ENCODE results near the gene TGFB1I1. TPM values are rescaled to one million over a fixed set of nuclear protein-coding genes. Genes with fewer than 3 reads are reported as not detected.
"Not testable (repeated sequence)": the region's sequence is repeated elsewhere in the genome, so short reads cannot be mapped to it uniquely, and the experiment has no call there.

TGFB1I1 gene
- total RNA-seq, 1 donor: 1.4 TPM

DNA sequence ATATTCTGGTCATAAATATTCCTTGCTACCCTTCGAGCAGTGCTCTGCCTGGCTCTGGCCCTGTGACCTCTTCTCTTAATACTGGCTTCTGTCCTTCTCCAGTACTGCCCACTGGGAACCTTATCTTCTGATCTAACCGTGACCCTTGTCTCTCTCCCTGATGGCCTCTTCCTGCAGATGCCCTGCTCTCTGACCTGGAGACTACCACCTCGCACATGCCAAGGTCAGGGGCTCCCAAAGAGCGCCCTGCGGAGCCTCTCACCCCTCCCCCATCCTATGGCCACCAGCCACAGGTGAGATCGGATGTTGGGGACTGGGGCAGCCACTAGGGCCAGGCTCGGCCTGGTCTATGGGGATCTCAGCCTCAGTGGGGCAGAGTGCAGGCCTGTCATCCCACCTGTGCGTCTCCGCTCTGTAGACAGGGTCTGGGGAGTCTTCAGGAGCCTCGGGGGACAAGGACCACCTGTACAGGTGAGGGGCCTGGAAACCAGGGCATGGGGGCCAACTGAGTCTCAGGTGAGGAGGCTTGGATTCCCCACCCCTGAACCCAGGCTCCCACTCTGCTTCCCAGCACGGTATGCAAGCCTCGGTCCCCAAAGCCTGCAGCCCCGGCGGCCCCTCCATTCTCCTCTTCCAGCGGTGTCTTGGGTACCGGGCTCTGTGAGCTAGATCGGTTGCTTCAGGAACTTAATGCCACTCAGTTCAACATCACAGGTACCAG lies 1.5 kb downstream of the TGFB1I1 start:
- H3K4me1 ChIP-seq (ENCODE audit: insufficient read depth, low read length): peaks cover 31% of the 10 kb centered on the region
- no peak overlapping the region for H3K4me3 ChIP-seq (ENCODE audit: low read length)
- peaks cover 10% of the 10 kb centered on the region for H3K27me3 ChIP-seq (ENCODE audit: insufficient read depth, low read length)
- no peaks in the 10 kb centered on the region for H3K9me3 ChIP-seq (ENCODE audit: low read depth, low read length)

DNA sequence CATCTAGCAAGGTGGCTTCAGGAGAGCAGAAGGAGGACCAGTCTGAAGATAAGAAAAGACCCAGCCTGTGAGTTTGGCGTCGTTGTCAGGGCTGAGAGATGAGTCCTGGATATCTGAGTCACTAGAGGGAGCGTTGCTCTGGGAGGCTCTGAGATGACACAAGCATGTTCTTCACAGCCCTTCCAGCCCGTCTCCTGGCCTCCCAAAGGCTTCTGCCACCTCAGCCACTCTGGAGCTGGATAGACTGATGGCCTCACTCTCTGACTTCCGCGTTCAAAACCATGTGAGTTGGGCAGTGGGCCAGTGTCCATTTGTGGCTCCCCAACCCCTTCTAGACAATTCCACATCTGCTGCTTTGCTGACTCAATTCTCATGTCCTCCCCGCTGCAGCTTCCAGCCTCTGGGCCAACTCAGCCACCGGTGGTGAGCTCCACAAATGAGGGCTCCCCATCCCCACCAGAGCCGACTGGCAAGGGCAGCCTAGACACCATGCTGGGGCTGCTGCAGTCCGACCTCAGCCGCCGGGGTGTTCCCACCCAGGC lies 2.3 kb downstream of the TGFB1I1 start:
- H3K4me3 ChIP-seq (ENCODE audit: low read length): no peak overlapping the region
- peaks cover 10% of the 10 kb centered on the region for H3K27me3 ChIP-seq (ENCODE audit: insufficient read depth, low read length)
- no peaks in the 10 kb centered on the region for H3K9me3 ChIP-seq (ENCODE audit: low read depth, low read length)
- H3K4me1 ChIP-seq (ENCODE audit: insufficient read depth, low read length): peaks cover 31% of the 10 kb centered on the region

DNA sequence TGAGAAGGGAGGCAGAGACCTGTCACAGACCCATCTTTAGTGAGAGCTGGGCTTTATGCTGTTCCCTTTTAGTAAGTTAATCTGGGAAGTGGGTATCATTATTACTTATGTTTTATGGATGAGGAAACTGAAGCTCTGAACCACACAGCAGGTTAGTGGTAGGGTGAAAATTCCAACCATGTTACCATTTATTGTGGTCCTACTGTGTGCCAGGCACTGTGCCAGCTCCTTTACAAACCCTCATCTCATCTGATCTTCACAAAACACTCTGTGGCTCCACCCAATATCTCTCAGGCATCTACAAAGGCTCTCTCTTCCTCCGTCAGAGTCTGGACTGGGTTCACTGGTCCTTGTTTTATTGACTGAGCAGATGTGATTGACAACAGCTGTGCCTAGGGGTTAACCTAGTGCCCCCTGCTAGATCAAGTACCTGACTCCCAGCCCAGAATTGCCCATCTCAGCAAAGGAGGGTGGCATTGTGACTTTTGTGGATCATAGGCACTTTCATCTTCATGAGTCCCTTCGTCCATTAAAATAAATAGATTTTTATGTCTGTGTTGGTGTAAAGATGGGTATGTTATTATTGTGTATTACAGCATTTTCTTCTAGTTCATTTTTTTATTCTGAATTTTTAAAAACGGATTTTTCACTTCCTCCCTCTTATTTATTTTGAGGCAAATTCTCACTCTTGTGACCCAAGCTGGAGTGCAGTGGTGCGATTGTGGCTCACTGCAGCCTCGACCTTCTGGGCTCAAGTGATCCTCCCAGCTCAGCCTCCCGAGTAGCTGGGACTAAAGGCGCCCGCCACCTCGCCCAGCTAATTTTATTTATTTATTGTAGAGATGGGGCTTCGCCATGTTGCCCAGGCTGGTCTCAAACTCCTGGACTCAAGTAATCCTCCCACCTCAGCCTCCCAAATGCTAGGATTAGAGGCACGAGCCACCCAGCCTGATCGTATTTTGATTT lies 3.1 kb downstream of the TGFB1I1 start:
- peaks cover 31% of the 10 kb centered on the region for H3K4me1 ChIP-seq (ENCODE audit: insufficient read depth, low read length)
- H3K27me3 ChIP-seq (ENCODE audit: insufficient read depth, low read length): peaks cover 10% of the 10 kb centered on the region
- H3K4me3 ChIP-seq (ENCODE audit: low read length): no peak overlapping the region
- no peaks in the 10 kb centered on the region for H3K9me3 ChIP-seq (ENCODE audit: low read depth, low read length)

DNA sequence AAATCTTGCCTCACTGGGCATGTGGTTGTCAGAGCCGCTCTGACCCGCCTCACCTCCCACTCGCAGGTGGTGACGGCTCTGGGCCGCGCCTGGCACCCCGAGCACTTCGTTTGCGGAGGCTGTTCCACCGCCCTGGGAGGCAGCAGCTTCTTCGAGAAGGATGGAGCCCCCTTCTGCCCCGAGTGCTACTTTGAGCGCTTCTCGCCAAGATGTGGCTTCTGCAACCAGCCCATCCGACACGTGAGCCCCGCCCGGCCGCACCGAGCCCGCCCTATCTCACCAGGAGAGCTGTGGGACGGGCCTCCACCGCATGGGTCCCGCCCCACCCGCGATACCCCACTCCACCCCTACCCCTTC lies 4.0 kb downstream of the TGFB1I1 start:
- Histone ChIP-seq H3K9me3 (ENCODE audit: low read depth, low read length) (no peaks in the 10 kb centered on the region), H3K4me1 (ENCODE audit: insufficient read depth, low read length) (peaks cover 31% of the 10 kb centered on the region), H3K4me3 (ENCODE audit: low read length) (no peak overlapping the region), H3K27me3 (ENCODE audit: insufficient read depth, low read length) (peaks cover 10% of the 10 kb centered on the region)

DNA sequence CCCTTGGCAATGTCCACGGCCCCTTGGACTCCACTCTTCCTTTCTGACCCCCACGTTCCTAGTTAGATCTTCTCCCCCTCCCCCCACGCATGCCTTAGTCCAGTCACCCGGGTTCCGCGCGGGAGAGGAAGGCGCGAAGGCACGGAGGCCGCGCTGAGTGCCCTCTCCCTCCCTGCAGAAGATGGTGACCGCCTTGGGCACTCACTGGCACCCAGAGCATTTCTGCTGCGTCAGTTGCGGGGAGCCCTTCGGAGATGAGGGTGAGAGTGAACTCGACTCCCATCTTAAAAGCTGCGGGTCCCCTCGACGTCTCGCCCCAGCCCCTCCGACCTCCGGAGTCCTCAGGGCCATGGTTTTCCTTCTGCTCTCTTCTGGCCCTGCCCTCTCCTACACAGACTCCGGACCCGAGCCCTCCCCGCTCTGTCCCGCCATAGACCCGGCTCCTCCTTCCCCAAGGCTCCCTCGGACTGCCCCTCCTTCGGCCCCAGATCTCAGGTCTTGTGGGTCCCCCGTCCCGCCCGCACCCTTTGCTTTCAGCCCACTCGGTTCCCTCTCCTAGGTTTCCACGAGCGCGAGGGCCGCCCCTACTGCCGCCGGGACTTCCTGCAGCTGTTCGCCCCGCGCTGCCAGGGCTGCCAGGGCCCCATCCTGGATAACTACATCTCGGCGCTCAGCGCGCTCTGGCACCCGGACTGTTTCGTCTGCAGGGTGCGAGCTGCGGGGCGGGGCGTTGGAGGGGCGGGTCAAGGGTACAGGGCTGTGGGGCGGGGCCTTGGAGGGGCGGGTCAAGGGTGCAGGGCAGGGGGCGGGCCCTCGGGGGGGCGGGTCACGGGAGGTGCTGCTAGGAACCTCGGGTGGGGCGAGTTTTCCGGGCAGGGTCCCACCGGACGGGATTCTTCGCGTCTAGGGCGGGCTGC lies 4.6 kb downstream of the TGFB1I1 start:
- Histone ChIP-seq H3K4me1 (ENCODE audit: insufficient read depth, low read length) (peaks cover 28% of the 10 kb centered on the region), H3K4me3 (ENCODE audit: low read length) (peak overlapping the region; percentile 41), H3K9me3 (ENCODE audit: low read depth, low read length) (no peaks in the 10 kb centered on the region), H3K27me3 (ENCODE audit: insufficient read depth, low read length) (peaks cover 8% of the 10 kb centered on the region)

DNA sequence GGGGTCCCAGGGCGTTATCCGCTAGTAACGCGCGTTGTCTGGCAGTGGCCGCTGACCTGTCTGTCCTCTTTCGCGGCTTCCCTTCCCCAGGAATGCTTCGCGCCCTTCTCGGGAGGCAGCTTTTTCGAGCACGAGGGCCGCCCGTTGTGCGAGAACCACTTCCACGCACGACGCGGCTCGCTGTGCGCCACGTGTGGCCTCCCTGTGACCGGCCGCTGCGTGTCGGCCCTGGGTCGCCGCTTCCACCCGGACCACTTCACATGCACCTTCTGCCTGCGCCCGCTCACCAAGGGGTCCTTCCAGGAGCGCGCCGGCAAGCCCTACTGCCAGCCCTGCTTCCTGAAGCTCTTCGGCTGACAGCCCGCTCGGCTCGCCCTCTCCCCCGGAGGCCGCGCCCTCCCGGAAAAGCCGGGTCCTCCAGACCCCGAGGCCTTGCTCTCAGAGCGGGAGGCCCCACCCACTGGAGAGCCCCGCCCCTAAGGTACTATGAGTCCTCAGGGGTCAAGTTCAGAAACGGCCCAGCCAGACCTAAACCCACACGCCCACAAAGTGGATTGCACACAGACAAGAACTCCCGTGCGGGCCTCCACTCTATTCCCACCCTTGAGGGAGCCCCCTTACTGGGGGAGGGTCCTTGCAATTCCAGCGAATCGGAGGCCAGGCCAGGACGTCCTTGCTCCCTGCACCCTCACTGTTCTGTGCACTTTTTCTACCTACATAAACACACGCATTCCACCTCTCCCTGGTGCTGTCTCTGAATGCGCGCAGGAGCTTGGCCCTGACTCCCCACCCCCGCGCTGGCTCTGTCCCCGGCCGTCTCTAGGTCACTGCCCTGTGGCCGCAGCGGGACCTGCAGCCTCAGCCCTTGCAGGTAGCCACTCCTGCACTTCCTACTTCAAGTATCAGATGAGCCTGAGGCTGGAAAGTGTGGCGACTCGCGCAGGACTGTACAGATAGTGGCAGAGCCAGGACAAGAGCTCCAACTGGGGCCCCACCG lies 5.6 kb downstream of the TGFB1I1 start:
- Histone ChIP-seq H3K4me3 (ENCODE audit: low read length) (peak overlapping the region; percentile 33), H3K4me1 (ENCODE audit: insufficient read depth, low read length) (peaks cover 21% of the 10 kb centered on the region), H3K9me3 (ENCODE audit: low read depth, low read length) (no peaks in the 10 kb centered on the region), H3K27me3 (ENCODE audit: insufficient read depth, low read length) (peaks cover 2% of the 10 kb centered on the region)

DNA sequence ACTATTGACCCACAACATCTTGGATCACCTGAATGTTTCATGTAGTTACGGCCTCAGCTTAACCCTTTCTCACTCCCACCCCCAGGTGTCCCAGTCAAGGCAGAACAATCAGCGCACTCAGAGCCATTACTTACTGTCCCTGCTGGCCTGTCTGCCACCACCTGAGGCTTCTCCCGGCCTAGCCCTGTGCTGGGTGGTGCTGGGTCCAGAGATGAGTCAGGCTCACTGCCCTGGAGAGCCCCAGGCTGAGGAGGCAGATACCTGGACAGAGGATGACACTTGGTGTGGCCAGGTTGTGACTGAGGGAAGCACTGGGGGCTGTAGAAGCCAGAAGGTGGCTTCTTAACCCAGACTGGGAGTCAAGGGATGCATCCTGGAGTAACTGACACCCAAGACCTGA lies 7.0 kb downstream of the TGFB1I1 start:
- Histone ChIP-seq H3K4me1 (ENCODE audit: insufficient read depth, low read length) (peaks cover 18% of the 10 kb centered on the region), H3K9me3 (ENCODE audit: low read depth, low read length) (no peaks in the 10 kb centered on the region), H3K27me3 (ENCODE audit: insufficient read depth, low read length) (no peaks in the 10 kb centered on the region), H3K4me3 (ENCODE audit: low read length) (no peak overlapping the region)

DNA sequence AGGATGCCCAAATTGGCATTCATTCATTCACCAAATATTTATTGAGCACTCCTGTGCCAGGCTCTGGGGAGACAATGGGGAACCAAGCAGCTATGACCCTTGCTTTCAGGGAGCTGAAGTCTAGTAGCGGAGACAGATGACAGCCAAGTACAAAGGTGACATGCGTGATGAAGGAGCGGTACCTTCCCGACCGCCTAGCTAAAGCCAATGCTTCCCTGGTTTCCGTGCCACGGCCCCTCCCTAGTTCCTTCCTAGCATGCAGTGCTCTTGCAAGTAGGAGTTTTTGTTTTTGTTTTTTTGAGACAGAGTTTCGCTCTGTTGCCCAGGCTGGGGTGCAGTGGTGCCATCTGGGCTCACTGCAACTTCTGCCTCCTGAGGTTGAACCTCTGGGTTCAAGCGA lies 7.8 kb downstream of the TGFB1I1 start:
- H3K9me3 ChIP-seq (ENCODE audit: low read depth, low read length): no peaks in the 10 kb centered on the region
- no peak overlapping the region for H3K4me3 ChIP-seq (ENCODE audit: low read length)
- H3K4me1 ChIP-seq (ENCODE audit: insufficient read depth, low read length): peaks cover 18% of the 10 kb centered on the region
- no peaks in the 10 kb centered on the region for H3K27me3 ChIP-seq (ENCODE audit: insufficient read depth, low read length)

DNA sequence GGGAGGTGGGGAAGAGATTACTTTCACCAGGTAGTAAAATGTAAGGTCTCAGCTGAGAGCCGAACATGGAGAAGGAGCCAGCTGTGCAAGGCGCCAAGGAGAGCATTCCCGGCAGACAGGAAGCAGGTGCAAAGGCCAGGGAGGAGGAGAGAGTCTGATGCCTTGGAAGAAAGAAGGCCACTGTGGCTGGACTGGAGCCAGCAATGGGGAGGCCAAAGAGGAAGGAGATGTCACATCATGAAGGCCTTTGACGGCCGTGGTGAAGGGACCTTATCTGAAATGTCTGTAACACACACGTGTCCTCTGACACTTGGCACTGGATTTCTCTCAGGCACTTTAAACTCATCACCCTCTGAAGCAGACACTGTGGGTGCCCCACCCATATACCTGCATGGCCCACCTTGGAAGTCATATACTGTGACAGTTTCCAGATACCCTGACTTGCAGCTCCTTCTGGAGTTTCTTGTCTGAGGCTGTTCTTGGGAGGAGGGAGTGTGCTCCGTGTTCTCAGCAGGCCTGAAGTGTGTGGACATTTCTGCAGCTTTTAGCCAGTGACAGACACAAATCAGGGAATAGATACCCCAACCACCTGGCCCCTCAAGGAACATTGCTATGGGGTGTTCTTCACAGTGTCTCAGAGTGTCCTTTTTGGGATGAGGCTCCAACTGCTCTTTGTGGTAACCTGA lies 9.0 kb downstream of the TGFB1I1 start:
- no peaks in the 10 kb centered on the region for H3K27me3 ChIP-seq (ENCODE audit: insufficient read depth, low read length)
- H3K9me3 ChIP-seq (ENCODE audit: low read depth, low read length): no peaks in the 10 kb centered on the region
- no peak overlapping the region for H3K4me3 ChIP-seq (ENCODE audit: low read length)
- H3K4me1 ChIP-seq (ENCODE audit: insufficient read depth, low read length): peaks cover 15% of the 10 kb centered on the region

DNA sequence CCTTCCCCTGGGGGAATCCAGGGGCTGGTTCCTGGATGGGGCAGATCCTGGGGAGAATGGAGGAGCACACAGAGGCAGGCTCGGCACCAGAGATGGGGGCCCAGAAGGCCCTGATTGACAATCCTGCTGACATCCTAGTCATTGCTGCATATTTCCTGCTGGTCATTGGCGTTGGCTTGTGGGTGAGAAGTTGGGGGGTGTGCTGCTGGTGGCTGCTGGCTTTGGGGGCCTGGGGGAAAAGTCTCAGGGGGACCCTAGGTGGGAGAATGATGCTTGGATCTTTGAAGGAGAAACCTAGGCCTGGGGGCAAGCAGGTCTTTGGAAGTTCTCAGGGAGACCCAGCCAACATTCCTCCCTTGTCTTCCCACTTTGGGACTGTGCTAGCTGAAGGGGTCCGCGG lies 11.1 kb downstream of the TGFB1I1 start, which contains the start of gene SLC5A2:
Gene SLC5A2 (plus strand): TSS at position 43 of the 400 bp plus-strand sequence. CDS start 14 bp downstream, at position 57.
- Histone ChIP-seq H3K9me3 (ENCODE audit: low read depth, low read length) (no peaks in the 10 kb centered on the region), H3K27me3 (ENCODE audit: insufficient read depth, low read length) (no peaks in the 10 kb centered on the region), H3K4me1 (ENCODE audit: insufficient read depth, low read length) (peaks cover 16% of the 10 kb centered on the region), H3K4me3 (ENCODE audit: low read length) (no peak within 1 kb of the TSS)

DNA sequence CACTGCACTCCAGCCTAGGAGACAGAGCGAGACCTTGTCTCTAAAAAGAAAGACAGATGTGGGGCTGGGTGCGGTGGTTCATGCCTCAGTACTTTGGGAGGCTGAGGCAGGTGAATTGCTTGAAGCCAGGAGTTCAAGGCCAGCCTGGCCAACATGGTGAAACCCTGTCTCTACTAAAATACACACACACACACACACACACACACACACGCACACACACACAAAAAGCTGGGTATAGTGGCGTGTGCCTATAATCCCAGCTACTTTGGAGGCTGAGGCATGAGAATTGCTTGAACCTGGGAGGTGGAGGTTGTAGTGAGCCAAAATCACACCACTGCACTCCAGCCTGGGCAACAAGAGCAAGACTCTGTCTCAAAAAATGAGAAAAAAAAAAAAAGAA lies 12.1 kb downstream of the TGFB1I1 start:
- not testable (repeated sequence) for H3K27me3 ChIP-seq (ENCODE audit: insufficient read depth, low read length); H3K4me3 ChIP-seq (ENCODE audit: low read length); H3K9me3 ChIP-seq (ENCODE audit: low read depth, low read length)
- peaks cover 20% of the 10 kb centered on the region for H3K4me1 ChIP-seq (ENCODE audit: insufficient read depth, low read length)

DNA sequence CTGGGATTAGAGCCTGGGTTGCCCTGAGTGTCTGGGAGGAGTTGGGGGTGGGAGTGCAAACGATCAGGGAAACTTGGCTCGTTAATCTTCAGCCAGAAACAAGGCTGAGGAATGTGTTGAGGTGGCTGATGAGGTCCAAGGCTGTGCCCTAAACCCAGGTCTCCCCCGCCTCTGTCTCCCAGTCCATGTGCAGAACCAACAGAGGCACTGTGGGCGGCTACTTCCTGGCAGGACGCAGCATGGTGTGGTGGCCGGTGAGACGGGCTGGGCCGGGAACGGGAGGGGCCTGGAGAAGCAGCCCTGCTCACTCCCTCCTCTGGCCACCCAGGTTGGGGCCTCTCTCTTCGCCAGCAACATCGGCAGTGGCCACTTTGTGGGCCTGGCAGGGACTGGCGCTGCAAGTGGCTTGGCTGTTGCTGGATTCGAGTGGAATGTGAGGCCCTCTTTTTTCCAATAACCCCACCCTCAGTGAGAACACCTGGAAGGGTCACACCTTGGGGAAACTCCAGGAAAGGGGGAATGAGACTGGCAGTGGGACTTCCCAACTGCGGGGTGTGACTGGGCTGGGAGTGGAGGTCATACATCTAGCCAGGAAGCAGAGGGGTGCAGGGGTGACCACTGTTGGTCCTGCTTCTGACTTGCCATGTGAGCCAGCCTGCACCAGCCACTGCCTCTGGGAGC lies 12.7 kb downstream of the TGFB1I1 start:
- no peaks in the 10 kb centered on the region for H3K9me3 ChIP-seq (ENCODE audit: low read depth, low read length)
- H3K4me1 ChIP-seq (ENCODE audit: insufficient read depth, low read length): peaks cover 20% of the 10 kb centered on the region
- H3K27me3 ChIP-seq (ENCODE audit: insufficient read depth, low read length): no peaks in the 10 kb centered on the region
- no peak overlapping the region for H3K4me3 ChIP-seq (ENCODE audit: low read length)

DNA sequence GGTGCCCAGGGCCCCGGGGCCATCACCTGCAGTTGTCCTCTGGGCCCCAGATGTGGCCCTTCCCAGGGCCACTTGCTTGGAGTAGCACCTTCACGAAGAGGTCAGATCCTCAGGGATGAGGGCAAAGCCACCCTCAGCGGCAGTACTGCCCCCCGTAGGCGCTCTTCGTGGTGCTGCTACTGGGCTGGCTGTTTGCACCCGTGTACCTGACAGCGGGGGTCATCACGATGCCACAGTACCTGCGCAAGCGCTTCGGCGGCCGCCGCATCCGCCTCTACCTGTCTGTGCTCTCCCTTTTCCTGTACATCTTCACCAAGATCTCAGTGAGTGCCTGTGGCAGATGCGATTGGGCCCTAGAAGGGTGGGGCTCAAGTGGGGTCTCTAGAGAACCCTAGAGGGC lies 13.6 kb downstream of the TGFB1I1 start:
- no peak overlapping the region for H3K4me3 ChIP-seq (ENCODE audit: low read length)
- no peaks in the 10 kb centered on the region for H3K9me3 ChIP-seq (ENCODE audit: low read depth, low read length)
- peaks cover 20% of the 10 kb centered on the region for H3K4me1 ChIP-seq (ENCODE audit: insufficient read depth, low read length)
- H3K27me3 ChIP-seq (ENCODE audit: insufficient read depth, low read length): no peaks in the 10 kb centered on the region

Measured in mononuclear cell (primary cell).